Ascending aorta (tissue), 2 donors: Measurements from ENCODE around the gene RIN3. TPM values are rescaled to one million over a fixed set of nuclear protein-coding genes. Genes with fewer than 3 reads are reported as not detected.

ENCODE experiments used
- DNase-seq, 2 donors: peaks; one replicate each; pipeline ENCODE4 v3.0.0-alpha.2; 2019; ENCODE audit warnings: low spot score in 2 of 2
- H3K27ac ChIP-seq, 2 donors: fragments of 200-600 bp; sonication (generic); one replicate each; pipeline ENCODE4 v1.5.1; 2016 to 2017; ENCODE audit warnings: mild to moderate bottlenecking in 1 of 2
- H3K27me3 ChIP-seq: fragments of 200-600 bp; sonication (generic); one replicate; pipeline ENCODE4 v1.5.1; 2017
- H3K36me3 ChIP-seq, 2 donors: fragments of 200-600 bp; sonication (generic); one replicate each; pipeline ENCODE4 v1.5.1; 2016
- H3K4me1 ChIP-seq, 2 donors: fragments of 200-600 bp; sonication (generic); one replicate each; pipeline ENCODE4 v1.5.1; 2016 to 2017; ENCODE audit warnings: mild to moderate bottlenecking in 1 of 2
- H3K4me3 ChIP-seq, 2 donors: fragments of 200-600 bp; sonication (generic); one replicate each; pipeline ENCODE4 v1.5.1; 2016 to 2017; ENCODE audit warnings: mild to moderate bottlenecking in 1 of 2
- H3K9me3 ChIP-seq, 2 donors: fragments of 200-600 bp; sonication (generic); one replicate each; pipeline ENCODE4 v1.5.1; 2016
- CTCF ChIP-seq, 3 experiments: fragments of 200-600 bp in 2 of 3; fragments of 450-650 bp in 1 of 3; sonication (generic) in 2 of 3; IDR thresholded peaks; one replicate each; pipeline ENCODE4 v1.5.1; 2016 to 2019; ENCODE audit warnings: antibody characterized with exemption in 3 of 3, mild to moderate bottlenecking in 1 of 3, moderate library complexity in 1 of 3
- intact Hi-C: fragments of 100-400 bp; cut with DNase I; formaldehyde crosslinking; loops from one replicate; pipeline ENCODE4 v1.15.1; 2023
- total RNA-seq: library from RNA; depleted of rRNA; stranded (reverse); fragments of >200 nt; gene quantifications from one replicate; pipeline ENCODE4 v1.1.0, GENCODE V29; 2016

The RIN3 gene
- total RNA-seq, 1 donor from 2014 or later = 30.3 TPM

DNA sequence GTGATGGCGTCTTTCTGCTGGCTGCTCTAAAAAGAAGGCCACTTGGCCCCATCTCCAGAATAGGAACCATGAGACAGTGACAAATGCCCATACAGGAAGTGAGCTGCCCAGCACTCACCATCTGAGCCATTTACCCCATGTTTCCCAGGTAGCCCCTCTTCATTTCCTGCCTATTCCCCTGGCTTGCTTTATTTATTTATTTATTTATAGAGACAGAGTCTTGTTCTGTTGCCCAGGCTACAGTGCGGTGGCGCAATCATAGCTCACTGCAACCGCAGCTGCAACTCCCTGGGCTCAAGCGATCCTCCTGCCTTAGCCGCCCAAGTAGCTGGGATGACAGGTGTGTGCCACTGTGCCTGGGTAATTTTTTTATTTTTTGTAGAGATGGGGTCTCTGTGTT lies 71.2 kb downstream of the RIN3 start:
- peak in 1 of 2 donors; percentile 59 for DNase-seq
- Histone ChIP-seq H3K4me3 (no peak overlapping the region), H3K4me1 (peaks cover 13 to 45% of the 10 kb centered on the region in 2 donors), H3K27me3 (no peaks in the 10 kb centered on the region), H3K36me3 (peaks cover under 1 to 4% of the 10 kb centered on the region in 2 donors), H3K9me3 (no peaks in the 10 kb centered on the region), H3K27ac (peak overlapping the region; percentile 80 to 91)
- intact Hi-C loops = no loop called here
- no peak for TF ChIP-seq CTCF (IDR thresholded peaks at IDR 0.05)

GRCh38 chr14:92585981-92586937 lies 72.7 kb downstream of the RIN3 start:
- no peak overlapping the region for H3K4me3 ChIP-seq
- peaks cover 13 to 51% of the 10 kb centered on the region in 2 donors for H3K4me1 ChIP-seq
- H3K36me3 ChIP-seq = no peaks in the 10 kb centered on the region
- peak in 1 of 2 donors; percentile 92 for DNase-seq
- no peaks in the 10 kb centered on the region for H3K27me3 ChIP-seq
- H3K27ac ChIP-seq = peak overlapping the region; percentile 91 to 95
- intact Hi-C loops = loop anchor here (1.0 to 2.0 kb wide), 5 partner anchors 17 to 75 kb away; no protein-coding TSS in a partner anchor
- no peak for TF ChIP-seq CTCF (IDR thresholded peaks at IDR 0.05)
- no peaks in the 10 kb centered on the region for H3K9me3 ChIP-seq

DNA sequence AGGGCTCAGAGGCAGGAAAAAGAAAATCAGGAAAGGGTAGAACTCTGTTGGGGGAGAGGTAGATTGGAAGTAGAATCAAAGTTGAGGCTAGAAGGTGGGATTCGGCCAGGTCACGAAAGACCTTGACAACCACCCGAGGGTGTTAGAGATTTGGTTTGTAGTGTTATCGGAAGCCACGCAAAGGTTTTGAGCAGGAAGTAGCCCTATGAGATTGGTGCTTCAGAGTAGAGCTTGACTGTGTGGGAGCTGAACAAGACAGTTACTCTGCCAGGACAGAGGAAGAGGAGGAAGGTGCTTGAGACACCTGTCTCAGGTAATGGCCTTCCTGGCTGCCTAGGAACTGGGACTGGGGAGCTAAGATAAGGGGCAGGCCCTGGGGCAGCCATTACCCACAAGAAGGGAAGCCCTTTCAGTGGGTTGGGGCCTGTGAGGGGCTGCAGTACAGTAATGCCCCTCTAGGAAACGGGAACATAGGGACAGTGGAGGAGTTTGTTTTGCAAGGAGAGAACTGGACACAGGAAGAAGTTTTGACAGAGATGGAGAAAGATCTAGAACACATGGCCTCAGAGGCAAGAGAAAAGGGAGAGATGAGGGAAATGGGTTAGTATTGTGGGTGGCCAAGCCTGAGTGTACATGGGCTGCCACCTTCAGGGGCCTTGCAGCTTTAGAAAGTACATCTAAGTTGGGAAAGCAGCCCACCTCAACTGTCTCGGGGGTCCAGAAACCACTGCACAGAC lies 73.5 kb downstream of the RIN3 start:
- intact Hi-C loops = loop anchor here (1.0 to 2.0 kb wide), 5 partner anchors 16 to 76 kb away; no protein-coding TSS in a partner anchor
- Histone ChIP-seq H3K4me3 (no peak overlapping the region), H3K27me3 (no peaks in the 10 kb centered on the region)

DNA sequence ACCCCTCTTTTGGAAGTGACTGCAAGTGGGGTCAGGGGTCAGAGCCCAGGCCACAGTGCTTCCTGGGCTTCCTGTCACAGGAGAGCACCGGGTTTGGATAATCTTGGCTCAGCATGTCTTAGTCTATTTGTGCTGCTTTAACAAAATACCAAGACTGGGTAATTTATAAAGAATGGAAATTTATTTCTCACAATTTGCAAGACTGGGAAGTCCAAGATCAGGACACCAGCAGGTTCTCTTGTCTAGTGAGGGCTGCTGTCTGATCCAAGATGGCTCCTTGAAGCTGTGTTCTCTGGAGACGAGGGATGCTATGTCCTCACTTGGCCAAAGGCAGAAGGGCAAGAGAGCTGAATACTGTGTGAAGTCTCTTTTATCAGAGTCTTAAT lies 74.1 kb downstream of the RIN3 start:
- H3K36me3 ChIP-seq = no peaks in the 10 kb centered on the region
- peak in 1 of 2 donors; percentile 62 for DNase-seq
- H3K9me3 ChIP-seq = no peaks in the 10 kb centered on the region
- no peak overlapping the region for H3K4me3 ChIP-seq
- H3K27ac ChIP-seq = peak overlapping the region; percentile 91 to 95
- H3K27me3 ChIP-seq = no peaks in the 10 kb centered on the region
- no peak for TF ChIP-seq CTCF (IDR thresholded peaks at IDR 0.05)
- peaks cover 13 to 51% of the 10 kb centered on the region in 2 donors for H3K4me1 ChIP-seq
- intact Hi-C loops = loop anchor here (2.0 kb wide), 2 partner anchors 37 to 59 kb away; no protein-coding TSS in a partner anchor

More for the DNA sequence above, 73.5 kb downstream of the RIN3 start:
- H3K9me3 ChIP-seq = no peaks in the 10 kb centered on the region
- H3K4me1 ChIP-seq = peaks cover 13 to 51% of the 10 kb centered on the region in 2 donors
- peak overlapping the region; percentile 91 to 95 for H3K27ac ChIP-seq
- DNase-seq = peak in 1 of 2 donors; percentile 56
- no peak for TF ChIP-seq CTCF (IDR thresholded peaks at IDR 0.05)
- H3K36me3 ChIP-seq = no peaks in the 10 kb centered on the region

GRCh38 chr14:92589213-92589852 lies 75.8 kb downstream of the RIN3 start:
- Histone ChIP-seq H3K4me1 (peaks cover 13 to 50% of the 10 kb centered on the region in 2 donors), H3K36me3 (no peaks in the 10 kb centered on the region), H3K27me3 (no peaks in the 10 kb centered on the region), H3K27ac (peak overlapping the region; percentile 91 to 95), H3K4me3 (no peak overlapping the region), H3K9me3 (no peaks in the 10 kb centered on the region)
- intact Hi-C loops = no loop called here
- peak in 1 of 2 donors; percentile 62 for DNase-seq
- peak in 2 of 3 experiments; percentile 13 to 36 for TF ChIP-seq CTCF (IDR thresholded peaks at IDR 0.05)
